Stimulated activated CD4-positive, alpha-beta T cell treated with anti-CD3 and anti-CD28 coated beads, Interleukin-1b, Interleukin-23, amount 100 ng/mL, for 4 hours (primary cell): ENCODE results near the gene AADACL4.
"Not testable (repeated sequence)": the region's sequence is repeated elsewhere in the genome, so short reads cannot be mapped to it uniquely, and the experiment has no call there.

Experiments used
- DNase-seq, 2 donors: peaks; one replicate each; pipeline ENCODE4 v3.0.0-alpha.2; 2020; ENCODE audit warnings: low read depth in 2 of 2

The AADACL4 gene

GRCh38 chr1:12629985-12630760, 13.7 kb upstream of the AADACL4 start:
- no peak for DNase-seq

- DNase-seq = no peak
Measured at GRCh38 chr1:12630946-12631530, 12.8 kb upstream of the AADACL4 start.

- no peak for DNase-seq
Measured at GRCh38 chr1:12631571-12631970, 12.3 kb upstream of the AADACL4 start.

- DNase-seq = no peak
Measured at GRCh38 chr1:12634156-12634555, 9.7 kb upstream of the AADACL4 start.

GRCh38 chr1:12634696-12635202, 9.1 kb upstream of the AADACL4 start:
- DNase-seq = no peak

GRCh38 chr1:12636098-12636950, 7.6 kb upstream of the AADACL4 start:
- DNase-seq = no peak

GRCh38 chr1:12637693-12638092, 6.2 kb upstream of the AADACL4 start:
- no peak for DNase-seq

GRCh38 chr1:12640237-12640957, 3.5 kb upstream of the AADACL4 start:
- no peak for DNase-seq

GRCh38 chr1:12640958-12641272, 3.0 kb upstream of the AADACL4 start:
- no peak for DNase-seq

GRCh38 chr1:12643079-12643478, 806 bp upstream of the AADACL4 start:
- DNase-seq = no peak

- no peak for DNase-seq
Measured at GRCh38 chr1:12644237-12644636, 352 bp downstream of the AADACL4 start.

- DNase-seq = no peak
Measured at GRCh38 chr1:12644829-12645228, 944 bp downstream of the AADACL4 start.

- not testable (repeated sequence) for DNase-seq
Measured at GRCh38 chr1:12645401-12645800, 1.5 kb downstream of the AADACL4 start.

GRCh38 chr1:12648741-12649140, 4.9 kb downstream of the AADACL4 start:
- no peak for DNase-seq

GRCh38 chr1:12649971-12650421, 6.1 kb downstream of the AADACL4 start:
- no peak for DNase-seq

- DNase-seq = no peak
Measured at GRCh38 chr1:12654004-12654567, 10.2 kb downstream of the AADACL4 start.

GRCh38 chr1:12654657-12655056, 10.8 kb downstream of the AADACL4 start:
- no peak for DNase-seq

GRCh38 chr1:12656575-12656974, 12.7 kb downstream of the AADACL4 start:
- no peak for DNase-seq

- no peak for DNase-seq
Measured at GRCh38 chr1:12657060-12657884, 13.4 kb downstream of the AADACL4 start.

GRCh38 chr1:12657885-12658512, 14.1 kb downstream of the AADACL4 start:
- DNase-seq = not testable (repeated sequence)
